HepG2 (cell line): ENCODE data around the gene FAM83G. TPM values are rescaled to one million over a fixed set of nuclear protein-coding genes. Genes with fewer than 3 reads are reported as not detected.

ENCODE experiments used
- ARHGAP35 ChIP-seq: sonication (generic); formaldehyde crosslinking; IDR thresholded peaks from 2 replicates; pipeline ENCODE4 v1.9.0; 2022; ENCODE audit warnings: mild to moderate bottlenecking, inconsistent platforms, moderate library complexity, missing genetic modification reagents, borderline replicate concordance
- ARID2 ChIP-seq: sonication (generic); formaldehyde crosslinking; IDR thresholded peaks from 2 replicates; pipeline ENCODE4 v1.8.1; 2022; ENCODE audit warnings: mild to moderate bottlenecking, missing genetic modification reagents, borderline replicate concordance
- ATM ChIP-seq: fragments of 450-650 bp; IDR thresholded peaks from 2 replicates; pipeline ENCODE4 v1.7.1; 2017; ENCODE audit warnings: mild to moderate bottlenecking, borderline replicate concordance
- BHLHE40 ChIP-seq: IDR thresholded peaks from 2 replicates; pipeline ENCODE4 v1.6.1; 2011; ENCODE audit warnings: low read length, improper control_type of control experiment
- CHD4 ChIP-seq: fragments of 200-600 bp; sonication (generic); IDR thresholded peaks from 2 replicates; pipeline ENCODE4 v1.7.0; 2017; ENCODE audit warnings: mild to moderate bottlenecking, low read length, borderline replicate concordance
- ELF3 ChIP-seq: IDR thresholded peaks from 2 replicates; pipeline ENCODE4 v1.6.1; 2016; ENCODE audit warnings: missing genetic modification reagents, missing compliant biosample characterization
- ERF ChIP-seq: IDR thresholded peaks from 2 replicates; pipeline ENCODE4 v1.6.1; 2018; ENCODE audit warnings: missing biosample characterization, missing genetic modification reagents
- EZH2 ChIP-seq: conservative IDR thresholded peaks from 2 replicates; pipeline ENCODE4 v1.6.1; 2012; ENCODE audit warnings: mild to moderate bottlenecking, low read depth, low read length, moderate library complexity
- FOXC1 ChIP-seq: sonication (generic); formaldehyde crosslinking; IDR thresholded peaks from 2 replicates; pipeline ENCODE4 v1.8.0; 2022; ENCODE audit warnings: mild to moderate bottlenecking, missing genetic modification reagents, borderline replicate concordance
- FOXK1 ChIP-seq: sonication (generic); formaldehyde crosslinking; IDR thresholded peaks from 2 replicates; pipeline ENCODE4 v1.4.0; 2020; ENCODE audit warnings: low read depth, missing genetic modification reagents, borderline replicate concordance
- HNF4A ChIP-seq: sonication (generic); formaldehyde crosslinking; IDR thresholded peaks from 2 replicates; pipeline ENCODE4 v1.4.0; 2020; ENCODE audit warnings: missing genetic modification reagents
- HOXA5 ChIP-seq: sonication (generic); formaldehyde crosslinking; IDR thresholded peaks from 2 replicates; pipeline ENCODE4 v1.4.0; 2020; ENCODE audit warnings: missing genetic modification reagents
- IKZF1 ChIP-seq: fragments of 450-650 bp; IDR thresholded peaks from 2 replicates; pipeline ENCODE4 v1.7.1; 2016
- IKZF4 ChIP-seq: sonication (generic); formaldehyde crosslinking; IDR thresholded peaks from 2 replicates; pipeline ENCODE4 v1.5.1; 2020; ENCODE audit warnings: borderline replicate concordance, mild to moderate bottlenecking, low read depth, missing genetic modification reagents; ENCODE audit errors: not compliant biosample characterization
- IRX3 ChIP-seq: sonication (generic); formaldehyde crosslinking; IDR thresholded peaks from 2 replicates; pipeline ENCODE4 v1.8.1; 2023; ENCODE audit warnings: mild to moderate bottlenecking, low read depth, missing genetic modification reagents, borderline replicate concordance
- MED1 ChIP-seq: sonication (generic); formaldehyde crosslinking; IDR thresholded peaks from 2 replicates; pipeline ENCODE4 v1.4.0; 2020; ENCODE audit warnings: missing genetic modification reagents
- NFE2L2 ChIP-seq: fragments of 150-350 bp; IDR thresholded peaks from 2 replicates; pipeline ENCODE4 v1.6.1; 2014; ENCODE audit warnings: low read length
- NR2F6 ChIP-seq, 2 experiments: IDR thresholded peaks; 2 replicates each; pipeline ENCODE4 v1.6.1; 2016; ENCODE audit warnings: antibody characterized with exemption in 1 of 2, mild to moderate bottlenecking in 1 of 2
- PAXIP1 ChIP-seq: sonication (generic); formaldehyde crosslinking; conservative IDR thresholded peaks from 2 replicates; pipeline ENCODE4 v1.4.0; 2020; ENCODE audit warnings: mild to moderate bottlenecking, missing genetic modification reagents, moderate library complexity
- PHF21A ChIP-seq: sonication (generic); formaldehyde crosslinking; IDR thresholded peaks from 2 replicates; pipeline ENCODE4 v1.5.0; 2020; ENCODE audit warnings: mild to moderate bottlenecking, missing genetic modification reagents
- PPARG ChIP-seq: conservative IDR thresholded peaks from 2 replicates; pipeline ENCODE4 v1.6.1; 2016; ENCODE audit warnings: missing biosample characterization, missing genetic modification reagents
- SOX13 ChIP-seq, 3 experiments: fragments of 450-650 bp in 1 of 3; sonication (generic) in 1 of 3; formaldehyde crosslinking in 1 of 3; IDR thresholded peaks in 2 of 3; conservative IDR thresholded peaks in 1 of 3; 2 replicates each; pipeline versions ENCODE4 v1.5.0 to v1.6.1; 2016 to 2020; ENCODE audit warnings: antibody characterized with exemption in 1 of 3, mild to moderate bottlenecking in 1 of 3, missing compliant biosample characterization in 1 of 3, missing genetic modification reagents in 1 of 3, moderate library complexity in 1 of 3
- TMF1 ChIP-seq: sonication (generic); formaldehyde crosslinking; IDR thresholded peaks from 2 replicates; pipeline ENCODE4 v1.8.1; 2022; ENCODE audit warnings: low read depth, missing genetic modification reagents
- ZFP36L2 ChIP-seq: sonication (generic); formaldehyde crosslinking; IDR thresholded peaks from 2 replicates; pipeline ENCODE4 v1.4.0; 2020; ENCODE audit warnings: missing genetic modification reagents
- ZFYVE20 ChIP-seq: sonication (generic); formaldehyde crosslinking; IDR thresholded peaks from 2 replicates; pipeline ENCODE4 v1.8.0; 2023; ENCODE audit warnings: low read depth, mild to moderate bottlenecking, moderate library complexity, missing genetic modification reagents, borderline replicate concordance
- ZNF136 ChIP-seq: sonication (generic); formaldehyde crosslinking; IDR thresholded peaks from 2 replicates; pipeline ENCODE4 v1.8.1; 2022; ENCODE audit warnings: low read depth, mild to moderate bottlenecking, moderate library complexity, missing genetic modification reagents
- ZNF260 ChIP-seq: sonication (generic); formaldehyde crosslinking; IDR thresholded peaks from 2 replicates; pipeline ENCODE4 v1.4.0; 2020; ENCODE audit warnings: missing genetic modification reagents, low read depth, mild to moderate bottlenecking, borderline replicate concordance
- ZNF468 ChIP-seq: sonication (generic); formaldehyde crosslinking; IDR thresholded peaks from 2 replicates; pipeline ENCODE4 v1.8.0; 2022; ENCODE audit warnings: mild to moderate bottlenecking, moderate library complexity, missing genetic modification reagents
- ZNF546 ChIP-seq: sonication (generic); formaldehyde crosslinking; conservative IDR thresholded peaks from 2 replicates; pipeline ENCODE4 v1.8.1; 2023; ENCODE audit warnings: mild to moderate bottlenecking, missing genetic modification reagents
- ZNF598 ChIP-seq: sonication (generic); formaldehyde crosslinking; IDR thresholded peaks from 2 replicates; pipeline ENCODE4 v1.5.1; 2020; ENCODE audit warnings: mild to moderate bottlenecking, missing genetic modification reagents, borderline replicate concordance
- ZNF644 ChIP-seq: IDR thresholded peaks from 2 replicates; pipeline ENCODE4 v1.6.1; 2016; ENCODE audit warnings: low read depth
- polyA plus RNA-seq, 8 experiments: library from polyadenylated mRNA; depleted of rRNA in 3 of 8; stranded (reverse) in 7 of 8; unstranded in 1 of 8; fragments of >200 nt; fragmentation: Illumina TruSeq in 4 of 8; extraction: Trizol in 4 of 8; gene quantifications; 2 replicates each; pipeline versions ENCODE4 v1.2.1 to v1.2.3, GENCODE V29; 2011 to 2016; ENCODE audit warnings: low read depth in 4 of 8, missing spikeins in 1 of 8, mixed read lengths in 1 of 8; ENCODE audit not compliant: insufficient read depth in 1 of 8
- total RNA-seq, 5 experiments: library from RNA; depleted of rRNA; stranded (reverse); fragments of >200 nt; fragmentation: Illumina TruSeq; extraction: Trizol; gene quantifications; 2 replicates each; pipeline ENCODE4 v1.2.3, GENCODE V29; 2016; ENCODE audit warnings: low read depth in 1 of 5

FAM83G gene
- total and polyA plus RNA-seq, 2 of the 13 experiments (the other 11 are each of a cell fraction or from before 2014, with no cell fraction given): 13.7 to 18.6 TPM

- TF ChIP-seq ARID2 (CRISPR knock-in tag) (no peak), ARHGAP35 (CRISPR knock-in tag) (no peak), ZNF644 (CRISPR knock-in tag) (peak; percentile 66; the same call in 1 of the 2 replicates), IRX3 (no peak), HOXA5 (CRISPR knock-in tag) (no peak), NFE2L2 (no peak), PPARG (CRISPR knock-in tag) (no peak), FOXK1 (CRISPR knock-in tag) (no peak), IKZF4 (CRISPR knock-in tag) (no peak), HNF4A (CRISPR knock-in tag) (peak; percentile 85), ZNF136 (CRISPR knock-in tag) (no peak), FOXC1 (CRISPR knock-in tag) (no peak), ZNF468 (CRISPR knock-in tag) (no peak), MED1 (CRISPR knock-in tag) (peak; percentile 16; the same call in 1 of the 2 replicates), ZNF598 (CRISPR knock-in tag) (0 out of 2 replicates have a peak, but pooled peaks have one; percentile 34), CHD4 (no peak), ERF (0 out of 2 replicates have a peak, but pooled peaks have one; percentile 14), EZH2 (no peak), PHF21A (CRISPR knock-in tag) (peak; percentile 28; the same call in 1 of the 2 replicates), ZNF546 (no peak), ZFYVE20 (CRISPR knock-in tag) (no peak), TMF1 (CRISPR knock-in tag) (no peak), ATM (no peak), BHLHE40 (peak; percentile 72), ZNF260 (no peak), IKZF1 (no peak), SOX13 (IDR thresholded peaks at IDR 0.05) (no peak), SOX13 (CRISPR knock-in tag; conservative IDR thresholded peaks at IDR 0.05 in 1 of 2, IDR thresholded peaks at IDR 0.05 in 1 of 2) (no peak), NR2F6 (IDR thresholded peaks at IDR 0.05) (no peak), NR2F6 (CRISPR knock-in tag; IDR thresholded peaks at IDR 0.05) (peak; percentile 38; the same call in 1 of the 2 replicates), ELF3 (no peak), ZFP36L2 (CRISPR knock-in tag) (no peak), PAXIP1 (CRISPR knock-in tag) (0 out of 2 replicates have a peak, but pooled peaks have one; percentile 31)
Observed at GRCh38 chr17:18919963-18920362, 84.6 kb downstream of the FAM83G start (continued).
